HG03060 (cell line): Measurements from ENCODE around the gene AIFM3.
"Not testable (repeated sequence)": the region's sequence is repeated elsewhere in the genome, so short reads cannot be mapped to it uniquely, and the experiment has no call there.

Source experiments
- ATAC-seq: cut with Tn5 transposase; IDR thresholded peaks from one replicate; pipeline ENCODE4 v1.9.1; 2021; ENCODE audit warnings: low read depth, moderate number of reproducible peaks; ENCODE audit not compliant: unreplicated experiment

The AIFM3 gene

GRCh38 chr22:20957102-20957682, 9.9 kb upstream of the AIFM3 start:
- no peak for ATAC-seq

- no peak for ATAC-seq
Observed at GRCh38 chr22:20957683-20958431, 9.2 kb upstream of the AIFM3 start.

DNA sequence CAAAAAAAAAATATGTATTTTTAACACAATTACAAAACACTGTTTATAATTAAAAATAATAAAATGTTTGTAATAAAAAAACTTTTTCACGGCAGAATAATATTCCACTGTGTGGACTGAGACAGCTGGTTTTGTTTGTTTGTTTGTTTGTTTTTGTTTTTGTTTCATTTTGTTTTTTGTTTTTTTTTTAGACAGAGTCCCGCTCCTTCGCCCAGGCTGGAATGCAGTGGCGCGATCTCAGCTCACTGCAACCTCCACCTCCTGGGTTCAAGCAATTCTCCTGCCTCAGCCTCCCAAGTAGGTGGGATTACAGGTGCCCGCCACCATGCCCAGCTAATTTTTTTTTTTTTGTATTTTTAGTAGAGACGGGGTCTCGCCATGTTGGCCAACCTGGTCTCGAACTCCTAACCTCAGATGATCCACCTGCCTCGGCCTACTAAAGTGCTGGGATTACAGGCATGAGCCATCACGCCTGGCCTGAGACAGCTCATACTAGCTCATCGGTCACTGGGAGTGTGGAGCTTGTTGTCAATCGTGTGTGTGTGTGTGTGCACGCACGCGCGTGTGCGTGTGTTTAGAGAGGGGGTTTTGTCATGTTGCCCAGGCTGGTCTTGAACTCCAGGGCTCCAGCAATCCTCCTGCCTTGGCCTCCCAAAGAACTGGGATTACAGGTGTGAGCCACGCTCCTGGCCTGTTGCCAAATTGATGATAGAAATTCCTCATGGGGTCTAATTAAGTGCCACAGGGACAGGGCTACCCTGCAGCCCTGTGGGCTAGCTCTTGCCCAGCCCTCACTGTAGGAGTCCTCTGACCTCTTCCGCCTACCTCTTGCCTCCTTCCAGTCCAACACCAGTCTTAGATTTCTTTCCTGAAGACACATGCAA, 7.2 kb upstream of the AIFM3 start:
- no peak for ATAC-seq

DNA sequence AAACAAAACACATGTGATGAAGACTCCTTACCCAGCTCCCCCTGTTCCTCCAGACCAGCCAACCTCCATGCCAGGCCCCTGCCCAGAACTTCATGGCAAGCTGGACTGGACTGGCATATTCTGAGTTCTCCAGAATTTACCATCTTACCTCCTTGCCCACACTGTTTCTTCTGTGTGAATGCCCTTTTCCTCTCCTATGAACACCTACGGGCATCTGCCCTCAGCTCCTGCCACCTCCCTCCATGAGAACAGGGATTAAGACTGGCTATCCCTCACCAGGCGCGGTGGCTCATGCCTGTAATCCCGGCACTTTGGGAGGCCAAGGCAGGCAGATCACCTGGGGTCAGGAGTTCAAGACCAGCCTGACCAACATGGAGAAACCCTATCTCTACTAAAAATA, 6.4 kb upstream of the AIFM3 start:
- ATAC-seq, result no peak

GRCh38 chr22:20962491-20962945, 4.5 kb upstream of the AIFM3 start:
- no peak for ATAC-seq

DNA sequence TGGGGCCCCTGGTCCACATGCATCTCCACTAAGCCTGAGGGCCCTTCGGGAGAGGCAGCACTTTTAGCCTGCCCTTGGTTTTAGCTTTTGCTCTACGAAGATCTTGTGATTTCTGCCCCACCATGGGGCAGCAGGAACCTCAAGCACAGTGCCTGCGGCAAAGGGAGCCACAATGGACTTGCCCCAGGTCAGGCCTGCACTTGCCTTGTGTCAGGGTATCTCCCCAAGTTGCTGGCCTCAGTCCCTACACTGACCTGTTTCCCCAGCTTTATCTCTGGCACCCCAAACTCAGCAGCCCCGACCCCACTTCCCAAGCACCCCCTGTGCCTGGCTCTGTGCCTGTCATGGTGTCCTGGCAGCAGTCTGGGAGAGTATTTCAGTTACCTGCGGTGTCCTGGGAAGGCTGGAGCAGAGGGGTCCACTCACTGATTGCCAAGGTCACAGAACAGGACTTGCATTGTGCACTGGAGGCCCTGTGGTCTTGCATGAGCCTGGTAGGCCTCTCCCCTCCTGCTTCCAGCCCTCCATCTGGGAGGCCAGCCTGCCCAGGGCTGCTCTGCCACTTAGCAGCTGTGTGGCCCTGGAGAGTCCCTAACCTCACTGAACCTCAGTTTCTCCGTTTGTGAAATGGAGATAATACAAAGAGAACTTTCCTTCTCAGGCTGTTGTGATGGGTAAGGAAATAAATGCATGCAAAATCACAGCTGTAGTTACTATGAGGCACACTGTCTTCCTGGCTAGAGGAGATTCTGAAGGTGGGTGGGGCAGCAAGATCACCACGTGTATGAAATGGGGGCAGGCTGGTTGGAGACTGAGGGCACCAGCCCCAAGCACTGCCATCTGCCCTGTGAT, 3.6 kb upstream of the AIFM3 start:
- ATAC-seq, result no peak

DNA sequence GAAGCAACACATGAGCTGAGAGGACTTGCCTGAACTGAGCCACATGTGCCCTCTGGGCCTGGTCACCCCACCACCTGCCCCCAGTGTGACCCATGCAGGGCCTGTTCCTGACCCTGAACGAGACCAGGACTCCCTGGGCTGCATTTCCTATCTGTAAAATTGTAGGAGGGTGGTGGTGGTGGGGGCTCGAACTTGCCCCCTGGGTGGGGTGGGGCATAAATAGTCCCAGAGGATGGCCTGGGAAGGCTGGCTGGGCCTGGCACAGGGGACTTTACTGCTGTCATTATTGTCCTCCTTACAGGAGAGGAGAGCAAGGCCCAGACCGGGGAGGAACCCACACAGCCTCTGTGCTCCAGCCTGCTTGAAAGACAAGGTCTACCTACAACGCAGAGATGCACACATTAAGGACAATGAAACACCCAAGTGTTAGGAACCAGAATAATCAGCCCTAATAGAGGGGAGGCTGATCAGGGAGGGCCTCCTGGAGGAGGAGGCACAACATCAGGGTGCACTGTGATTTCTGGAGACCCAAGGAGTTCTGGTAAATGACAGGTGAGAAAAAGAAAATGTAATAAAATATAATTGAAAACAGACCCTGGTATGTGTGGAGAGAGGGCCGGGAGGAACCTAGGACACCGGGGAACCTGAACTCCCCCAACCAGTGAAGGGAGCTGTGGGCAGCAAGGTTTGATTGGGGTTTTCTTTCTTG, 2.8 kb upstream of the AIFM3 start:
- ATAC-seq, result no peak

- ATAC-seq, result no peak
Observed at GRCh38 chr22:20964799-20965103, 2.3 kb upstream of the AIFM3 start.

- no peak for ATAC-seq
Observed at GRCh38 chr22:20965104-20965887, 1.8 kb upstream of the AIFM3 start.

DNA sequence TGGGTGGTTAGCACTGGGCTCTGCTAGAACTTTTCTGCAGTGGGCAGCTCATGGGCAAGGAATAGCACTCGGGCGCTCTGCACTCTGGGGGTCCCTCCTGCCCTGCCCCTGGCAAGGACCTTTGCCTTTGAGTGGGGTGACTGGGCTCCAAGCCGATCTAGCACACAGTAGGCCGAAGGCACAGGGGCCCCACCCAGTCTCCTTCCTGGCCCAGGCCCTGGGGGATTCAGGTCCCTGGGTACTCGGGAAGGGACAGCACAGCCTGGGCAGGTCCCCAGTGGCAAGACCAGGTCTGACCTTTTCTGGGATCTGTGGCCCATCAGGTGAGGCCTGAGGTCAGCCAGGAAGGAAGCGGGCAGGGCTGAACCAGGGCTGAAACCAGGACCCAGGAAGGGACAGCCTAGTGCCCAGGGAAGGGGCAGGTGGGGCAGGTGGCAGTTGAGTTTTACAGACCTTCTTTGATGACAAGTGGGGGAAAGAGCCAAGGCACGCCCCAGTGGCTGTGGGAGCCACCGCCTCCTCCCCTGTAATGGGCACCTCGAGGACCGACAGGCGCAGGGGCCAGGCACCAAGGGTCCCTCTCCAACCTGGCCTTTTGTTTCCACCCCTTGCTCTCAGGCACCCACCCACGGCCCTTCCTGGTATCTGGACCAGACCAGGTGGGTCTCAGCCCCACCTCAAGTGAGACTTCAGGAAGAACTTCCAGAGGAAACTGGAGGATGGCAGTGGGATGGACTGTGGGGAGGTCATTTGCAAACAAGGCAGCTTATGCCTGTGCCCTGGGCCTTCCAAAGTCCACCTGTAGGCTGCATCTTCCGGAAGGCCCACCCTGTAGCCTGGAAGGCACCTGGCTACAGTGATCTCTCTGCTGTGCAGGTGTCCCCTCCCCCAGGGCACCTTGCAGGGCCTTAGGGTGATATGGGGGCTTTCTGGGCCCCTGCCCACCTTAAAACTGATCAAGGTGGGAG, 883 bp upstream of the AIFM3 start:
- no peak for ATAC-seq

DNA sequence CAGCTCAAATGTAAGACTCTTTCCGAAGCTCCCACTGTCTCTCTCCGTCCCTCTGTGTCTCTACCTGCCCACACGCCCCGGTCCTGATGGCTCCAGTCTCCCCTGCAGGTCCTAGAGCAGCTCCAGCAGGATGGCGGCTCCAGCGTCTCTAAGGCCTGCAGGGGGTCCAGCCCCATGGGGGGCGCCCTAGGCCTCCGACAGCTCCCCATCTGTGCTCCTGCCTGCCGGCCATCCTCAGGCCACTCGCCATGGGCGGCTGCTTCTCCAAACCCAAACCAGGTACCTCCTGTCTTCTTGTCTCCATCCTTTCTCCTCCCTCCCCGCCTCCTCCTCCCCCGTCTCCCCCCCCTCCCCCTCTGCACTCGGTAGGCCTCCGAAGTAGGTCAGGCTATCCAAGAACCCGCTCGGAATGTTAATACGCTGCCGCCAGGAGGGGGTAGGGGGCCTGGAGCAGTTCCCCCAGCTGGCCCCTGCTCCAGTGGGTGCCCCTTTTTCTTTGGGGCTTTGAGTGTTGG, 699 bp downstream of the AIFM3 start:
- no peak for ATAC-seq

DNA sequence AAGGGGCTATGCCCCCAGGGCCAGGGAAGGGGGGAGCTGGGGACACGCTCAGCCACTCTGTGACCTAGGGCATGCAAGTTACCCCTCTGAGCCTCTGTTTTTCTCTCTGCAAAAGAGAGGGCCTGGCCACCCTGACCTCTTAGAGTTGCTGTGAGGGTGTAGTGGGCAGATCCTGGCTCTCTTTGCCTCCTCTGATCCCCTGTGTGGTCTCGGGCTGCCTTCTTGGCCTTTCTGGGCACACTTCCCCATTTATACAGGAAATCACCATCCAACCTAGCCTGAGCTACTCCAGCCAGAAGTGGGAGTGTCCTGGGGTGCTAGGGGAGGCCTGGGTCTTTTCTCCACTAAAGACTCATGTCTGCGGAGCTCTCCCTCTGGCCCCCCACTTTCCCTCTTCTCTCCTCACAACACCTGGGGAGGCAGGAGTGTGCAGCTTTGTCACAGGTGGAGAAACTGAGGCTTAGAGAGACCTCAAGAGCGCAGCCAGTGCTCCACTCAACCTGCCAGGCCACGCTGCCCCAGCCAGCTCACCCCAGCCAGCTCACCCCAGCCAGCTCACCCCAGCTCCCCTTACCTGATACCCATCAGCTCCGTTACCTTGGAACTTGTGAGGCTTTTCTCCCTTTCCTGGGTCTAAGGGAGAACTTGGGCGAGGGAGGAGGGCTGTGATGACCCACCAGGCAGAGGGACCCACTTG, 1.4 kb downstream of the AIFM3 start:
- no peak for ATAC-seq

GRCh38 chr22:20970939-20971657, 4.0 kb downstream of the AIFM3 start:
- no peak for ATAC-seq

GRCh38 chr22:20972014-20972694, 5.1 kb downstream of the AIFM3 start:
- ATAC-seq, result not testable (repeated sequence)

DNA sequence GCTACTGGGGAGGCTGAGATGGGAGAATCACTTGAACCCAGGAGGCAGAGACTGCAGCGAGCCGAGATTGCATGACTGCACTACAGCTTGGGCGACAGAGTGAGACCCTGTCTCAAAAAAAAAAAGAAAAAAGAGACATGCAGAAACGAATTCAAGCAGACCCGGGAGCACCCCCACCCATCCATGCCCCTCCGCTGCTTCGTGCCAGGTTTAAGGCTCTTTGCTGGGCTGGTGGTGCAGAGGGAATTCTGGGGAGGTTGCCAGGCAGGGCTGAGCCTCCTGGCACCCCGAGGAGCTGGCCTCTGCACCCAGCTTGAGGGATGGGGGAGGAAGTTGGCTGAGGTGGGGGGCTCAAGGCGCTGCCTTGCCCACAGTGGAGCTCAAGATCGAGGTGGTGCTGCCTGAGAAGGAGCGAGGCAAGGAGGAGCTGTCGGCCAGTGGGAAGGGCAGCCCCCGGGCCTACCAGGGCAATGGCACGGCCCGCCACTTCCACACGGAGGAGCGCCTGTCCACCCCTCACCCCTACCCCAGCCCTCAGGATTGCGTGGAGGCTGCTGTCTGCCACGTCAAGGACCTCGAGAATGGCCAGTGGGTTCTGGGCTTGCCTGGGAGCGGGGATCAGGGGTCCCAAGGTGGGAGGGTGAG, 6.0 kb downstream of the AIFM3 start:
- no peak for ATAC-seq
